ENCODE data around the gene CSH2. TPM values are rescaled to one million over a fixed set of nuclear protein-coding genes. Genes with fewer than 3 reads are reported as not detected.
A peak's percentile ranks its signal among the peaks of the same experiment; 100 is the strongest.
"Not testable (repeated sequence)": the region's sequence is repeated elsewhere in the genome, so short reads cannot be mapped to it uniquely, and the experiment has no call there.

The CSH2 gene
- total and polyA plus RNA-seq, 12 donors, result not detected

GRCh38 chr17:63847525-63848249, 25.8 kb downstream of the CSH2 start:
- ATAC-seq, result no peak
- DNase-seq, result no peak
- TF ChIP-seq CTCF (IDR thresholded peaks at IDR 0.05), result no peak
- 84 to 96% methylated on average over 3 of the region's 3 CpGs for WGBS, 2 donors
- Histone ChIP-seq H3K4me3 (no peak overlapping the region), H3K4me1 (peaks cover 0 to 24% (median 9%) of the 10 kb centered on the region in 9 donors), H3K9me3 (peaks cover 0 to 5% (median 0%) of the 10 kb centered on the region in 11 donors), H3K36me3 (no peaks in the 10 kb centered on the region), H3K27ac (no peak overlapping the region), H3K27me3 (no peaks in the 10 kb centered on the region)
- intact Hi-C loops (cut with DNase I), result no loop called here

DNA sequence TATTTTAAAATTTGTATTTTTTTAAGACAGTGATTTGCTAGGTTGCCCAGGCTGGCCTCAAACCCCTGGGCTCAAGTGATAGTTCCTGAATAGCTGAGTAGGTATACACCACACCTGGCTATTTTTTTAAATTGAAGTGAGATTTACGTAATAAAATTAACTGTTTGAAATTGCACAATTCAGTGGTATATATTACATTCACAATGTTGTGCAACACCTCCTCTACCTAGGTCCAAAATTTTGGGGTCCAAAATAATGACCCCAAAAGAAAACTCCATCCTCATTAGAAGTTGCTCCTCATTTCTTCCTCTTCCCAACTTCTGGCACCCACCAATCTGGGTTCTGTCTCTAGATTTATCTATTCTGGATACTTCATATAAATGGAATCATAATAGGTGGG, 28.0 kb downstream of the CSH2 start:
- Histone ChIP-seq H3K4me1 (peaks cover 10 to 38% (median 20%) of the 10 kb centered on the region in 9 donors), H3K27ac (no peak overlapping the region), H3K9me3 (peaks cover 0 to 5% (median 0%) of the 10 kb centered on the region in 11 donors), H3K36me3 (no peaks in the 10 kb centered on the region), H3K4me3 (no peak overlapping the region), H3K27me3 (no peaks in the 10 kb centered on the region)
- no peak for TF ChIP-seq CTCF (IDR thresholded peaks at IDR 0.05)
- intact Hi-C loops (cut with DNase I), result no loop called here
- ATAC-seq (no peak), DNase-seq (no peak)
- 40 to 96% methylated on average over 1 of the region's 1 CpG for WGBS, 2 donors

- ATAC-seq (no peak), DNase-seq (no peak)
- peaks cover 0 to 5% (median 0%) of the 10 kb centered on the region in 11 donors for H3K9me3 ChIP-seq
- H3K4me1 ChIP-seq, result peaks cover 18 to 49% (median 34%) of the 10 kb centered on the region in 9 donors
- H3K27me3 ChIP-seq, result no peaks in the 10 kb centered on the region
- peak overlapping the region in 8 of 10 donors; percentile 50 to 95 (median 90) for H3K4me3 ChIP-seq
- 66 to 68% methylated on average over 9 of the region's 9 CpGs for WGBS, 2 donors
- no peak for TF ChIP-seq CTCF (IDR thresholded peaks at IDR 0.05)
- no peaks in the 10 kb centered on the region for H3K36me3 ChIP-seq
- H3K27ac ChIP-seq, result peak overlapping the region in 9 of 10 donors; percentile 90 to 98 (median 94)
- intact Hi-C loops (cut with DNase I), result loop anchor here in 1 of 10 donors (5.0 kb wide), 1 partner anchor 72 kb away; the partner anchor contains the start of genes CCDC47 and DDX42
These were observed 29.4 kb downstream of the CSH2 start for GRCh38 chr17:63843910-63844677.

GRCh38 chr17:63843387-63843888, 30.0 kb downstream of the CSH2 start:
- ATAC-seq, result peak in 6 of 8 donors; percentile 3 to 25 (median 5)
- Histone ChIP-seq H3K4me1 (peaks cover 23 to 49% (median 40%) of the 10 kb centered on the region in 9 donors), H3K4me3 (peak overlapping the region in 9 of 10 donors; percentile 50 to 95 (median 89)), H3K27ac (peak overlapping the region in 9 of 10 donors; percentile 90 to 98 (median 94))
- H3K9me3 ChIP-seq, H3K27me3 ChIP-seq, H3K36me3 ChIP-seq: not testable (repeated sequence)
- intact Hi-C loops (cut with DNase I), result loop anchor here in 1 of 10 donors (5.0 kb wide), 1 partner anchor 71 kb away; the partner anchor contains the start of genes CCDC47 and DDX42
- peak; percentile 45 to 55 for DNase-seq
- WGBS, 2 donors, result 7 to 13% methylated on average over 19 of the region's 19 CpGs
